Non-pigmented ciliary epithelial cell (primary cell): Measurements from ENCODE around the gene KDM5B.

Source experiments
- DNase-seq: peaks from one replicate; pipeline ENCODE4 v3.0.0-alpha.2; 2010; ENCODE audit warnings: low read depth

The KDM5B gene

GRCh38 chr1:202685641-202686040, 122.6 kb downstream of the KDM5B start:
- no peak for DNase-seq

DNA sequence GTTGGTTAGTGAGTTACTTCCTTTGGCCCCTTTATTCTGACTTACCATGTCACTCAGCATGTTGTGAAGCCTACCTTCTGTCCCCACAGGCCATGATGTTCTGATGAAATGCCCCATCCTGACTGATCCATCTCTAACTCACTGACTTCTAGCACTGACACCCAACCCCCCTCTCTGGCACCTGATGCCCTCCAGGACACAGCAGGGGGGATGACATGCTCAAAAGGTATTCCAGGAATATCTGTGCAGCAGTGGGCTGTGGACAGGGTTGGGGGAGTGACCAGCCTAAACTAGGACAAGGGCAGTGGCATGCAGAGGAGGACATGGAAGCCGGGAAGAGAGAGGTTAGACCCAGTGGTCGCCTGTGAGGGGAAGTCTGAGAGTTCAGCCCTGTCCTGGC, 123.5 kb downstream of the KDM5B start:
- DNase-seq: no peak

DNA sequence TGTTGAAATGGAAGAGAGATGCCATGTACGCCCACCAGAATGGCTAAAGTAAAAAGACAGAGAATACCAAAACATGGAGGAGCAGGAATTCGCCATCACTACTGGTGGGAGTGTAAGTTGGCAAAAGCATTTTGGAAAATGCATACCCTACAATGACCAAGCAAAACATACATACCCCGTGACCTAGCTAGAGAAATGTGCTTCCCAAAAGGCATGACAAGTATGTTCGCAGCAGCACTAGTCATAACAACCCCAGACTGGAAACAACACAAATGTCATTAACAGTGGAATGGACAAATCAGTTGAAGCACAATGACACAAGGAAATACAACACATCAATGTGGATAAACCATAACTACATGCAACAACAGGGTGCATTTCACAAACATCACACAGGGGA, 125.2 kb downstream of the KDM5B start:
- DNase-seq: no peak

DNA sequence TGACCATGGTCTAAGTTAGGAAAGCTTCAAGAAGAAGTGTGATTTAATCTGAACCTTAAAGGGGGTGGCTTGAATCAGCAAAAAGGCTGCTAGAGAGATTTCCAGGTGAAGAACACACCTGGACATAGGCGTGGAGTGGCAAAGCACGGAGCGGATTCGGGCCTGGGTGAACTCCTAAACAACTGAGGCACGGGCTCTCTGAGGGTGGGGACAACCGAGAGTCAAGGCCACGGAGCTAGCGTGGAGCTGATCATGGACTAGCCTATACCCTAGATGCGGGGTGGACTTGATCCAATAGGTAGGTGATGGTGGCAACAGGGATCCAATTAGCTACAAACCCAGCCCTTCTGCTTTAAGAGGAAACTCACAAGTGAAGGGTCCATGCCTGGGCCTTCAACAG, 125.7 kb downstream of the KDM5B start:
- no peak for DNase-seq

DNA sequence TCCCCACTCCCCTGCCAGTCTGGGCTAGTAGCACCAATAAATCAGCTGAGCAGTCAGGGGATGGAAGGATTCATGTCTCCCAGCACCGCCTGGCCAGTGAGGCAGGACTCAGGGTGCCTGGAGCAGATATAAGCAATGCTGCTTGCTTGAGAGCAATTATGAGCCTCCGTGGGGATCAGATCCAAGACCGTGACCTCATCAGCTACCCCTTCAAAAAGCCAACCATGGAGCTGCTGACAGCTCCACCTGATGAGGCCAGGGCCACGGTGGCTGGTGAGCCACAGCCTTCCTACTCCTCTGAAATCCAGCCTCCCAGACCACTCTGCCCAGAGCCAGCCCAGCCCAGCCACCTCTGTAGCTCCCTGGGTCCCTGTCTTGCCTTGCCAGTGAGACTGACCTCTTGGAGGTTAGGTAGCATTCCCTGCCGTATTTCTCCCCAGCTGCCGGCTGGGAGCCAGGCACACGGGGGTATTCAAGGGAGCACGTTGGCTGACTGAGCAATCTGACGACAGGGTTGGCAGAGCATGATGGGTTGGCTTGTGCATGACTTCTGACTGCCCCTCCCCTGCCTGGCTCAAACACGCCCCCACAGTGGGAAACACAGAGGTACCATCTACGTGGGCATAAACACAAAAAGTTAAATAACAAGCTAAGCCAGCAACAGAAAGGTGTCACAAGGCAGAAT, 126.3 kb downstream of the KDM5B start:
- no peak for DNase-seq

DNA sequence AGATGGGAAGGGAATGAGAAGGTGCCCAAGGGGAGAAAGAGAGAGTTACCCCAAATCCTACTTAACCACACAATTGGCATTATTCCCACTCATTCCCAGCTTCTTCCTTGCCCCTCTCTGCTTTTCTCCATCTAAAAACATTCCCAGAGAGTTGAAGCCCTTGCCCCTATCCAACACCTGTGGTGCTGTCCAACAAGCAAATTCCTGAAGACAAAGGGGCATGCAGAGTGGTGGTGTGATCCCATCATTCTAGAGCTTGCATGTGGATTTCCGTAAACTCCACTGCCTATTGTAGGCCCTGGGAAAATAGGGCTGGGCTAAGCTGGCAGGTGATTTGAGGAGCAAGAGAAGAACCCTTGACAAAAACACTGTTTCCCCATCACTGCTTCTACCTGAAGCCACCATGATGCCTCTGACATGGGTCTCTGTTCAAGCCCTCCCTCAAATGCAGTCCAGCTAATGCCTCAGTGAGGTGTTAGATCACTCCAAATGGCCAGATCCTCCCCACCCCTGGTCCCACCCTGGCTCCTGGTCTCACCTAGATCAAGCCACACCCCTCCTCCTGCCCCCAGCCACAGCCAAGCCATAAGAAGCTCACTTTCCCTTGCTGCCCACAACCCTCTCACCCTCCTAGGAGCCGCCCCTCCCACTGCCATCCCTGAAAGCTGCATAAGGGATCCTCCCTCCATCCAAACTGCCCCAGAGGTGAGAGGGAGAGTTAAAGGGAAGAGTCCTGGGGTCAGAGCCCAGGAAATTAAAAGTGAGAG, 127.5 kb downstream of the KDM5B start:
- DNase-seq: no peak

GRCh38 chr1:202679406-202680177, 128.6 kb downstream of the KDM5B start:
- no peak for DNase-seq

GRCh38 chr1:202677433-202677832, 130.8 kb downstream of the KDM5B start:
- no peak for DNase-seq
